Natural killer cell (primary cell): ENCODE data around the gene ASPSCR1. TPM values are rescaled to one million over a fixed set of nuclear protein-coding genes. Genes with fewer than 3 reads are reported as not detected.

Experiments used
- ATAC-seq, 3 donors: fragments of 150-1000 bp in 2 of 3; fragments of 200-7000 bp in 1 of 3; cut with Tn5 transposase; 1 replicate in 1 of 3; 2 replicates in 2 of 3; pipeline ENCODE4 v1.10.0; 2021; ENCODE audit warnings: mild to moderate bottlenecking in 2 of 3, moderate library complexity in 2 of 3
- DNase-seq, 2 donors: peaks; one replicate each; pipeline versions ENCODE4 v3.0.0 to v3.0.0-alpha.2; 2013 to 2021; ENCODE audit warnings: mixed read lengths in 1 of 2
- H3K27ac ChIP-seq: one replicate; pipeline ENCODE4 v1.5.1; 2013; ENCODE audit warnings: mild to moderate bottlenecking, low read length
- H3K27me3 ChIP-seq: one replicate; pipeline ENCODE4 v1.6.1; 2013; ENCODE audit warnings: low read length; ENCODE audit not compliant: control insufficient read depth, insufficient read depth
- H3K36me3 ChIP-seq: one replicate; pipeline ENCODE4 v1.6.1; 2013; ENCODE audit warnings: low read length; ENCODE audit not compliant: control insufficient read depth, insufficient read depth
- H3K4me1 ChIP-seq: one replicate; pipeline ENCODE4 v1.6.1; 2013; ENCODE audit warnings: low read length; ENCODE audit not compliant: control insufficient read depth, insufficient read depth
- H3K4me3 ChIP-seq: one replicate; pipeline ENCODE4 v1.5.1; 2013; ENCODE audit warnings: low read length
- H3K9me3 ChIP-seq: one replicate; pipeline ENCODE4 v1.6.1; 2013; ENCODE audit warnings: low read length; ENCODE audit not compliant: control insufficient read depth, insufficient read depth
- H3K27ac Mint-ChIP-seq, 2 donors: one replicate each; pipeline ENCODE4 v1.8.0; 2022; ENCODE audit warnings: mild to moderate bottlenecking in 2 of 2, mixed read lengths in 2 of 2, moderate library complexity in 1 of 2
- H3K27me3 Mint-ChIP-seq, 2 donors: one replicate each; pipeline ENCODE4 v1.8.0; 2022; ENCODE audit warnings: low read depth in 2 of 2, mixed read lengths in 2 of 2
- H3K36me3 Mint-ChIP-seq: one replicate; pipeline ENCODE4 v1.8.0; 2022; ENCODE audit warnings: mixed read lengths
- H3K4me1 Mint-ChIP-seq, 2 donors: one replicate each; pipeline ENCODE4 v1.8.0; 2022; ENCODE audit warnings: mixed read lengths in 2 of 2
- H3K4me3 Mint-ChIP-seq: one replicate; pipeline ENCODE4 v1.8.0; 2022; ENCODE audit warnings: mild to moderate bottlenecking, moderate library complexity, mixed read lengths
- H3K9me3 Mint-ChIP-seq, 2 donors: one replicate each; pipeline ENCODE4 v1.8.0; 2022; ENCODE audit warnings: mixed read lengths in 2 of 2
- WGBS: methylation state at CpG from one replicate; pipeline ENCODE4 v1.1.7; 2013; ENCODE audit warnings: missing lambda C conversion rate; ENCODE audit not compliant: insufficient coverage; 5-methylcytosine and 5-hydroxymethylcytosine counted together
- intact Hi-C: fragments of 100-400 bp; cut with micrococcal nuclease; formaldehyde crosslinking; loops from one replicate; pipeline ENCODE4 v1.14.2; 2022
- total RNA-seq, 4 donors: library from RNA; stranded (reverse); fragments of 120-200 nt in 1 of 4; gene quantifications; one replicate each; pipeline versions ENCODE4 v1.2.3 to v1.2.4, GENCODE V29; 2013 to 2022
- TF ChIP-seq, protein P1 (sequence below): fragments of 200-600 bp; IDR thresholded peaks from one replicate; pipeline ENCODE4 v1.8.0; 2022; ENCODE audit warnings: antibody characterized with exemption

Gene ASPSCR1
- total RNA-seq, 3 donors from 2014 or later (not counting 1 experiment from before 2014, with no cell fraction given): 29.7 to 43.5 (median 40.8) TPM

DNA sequence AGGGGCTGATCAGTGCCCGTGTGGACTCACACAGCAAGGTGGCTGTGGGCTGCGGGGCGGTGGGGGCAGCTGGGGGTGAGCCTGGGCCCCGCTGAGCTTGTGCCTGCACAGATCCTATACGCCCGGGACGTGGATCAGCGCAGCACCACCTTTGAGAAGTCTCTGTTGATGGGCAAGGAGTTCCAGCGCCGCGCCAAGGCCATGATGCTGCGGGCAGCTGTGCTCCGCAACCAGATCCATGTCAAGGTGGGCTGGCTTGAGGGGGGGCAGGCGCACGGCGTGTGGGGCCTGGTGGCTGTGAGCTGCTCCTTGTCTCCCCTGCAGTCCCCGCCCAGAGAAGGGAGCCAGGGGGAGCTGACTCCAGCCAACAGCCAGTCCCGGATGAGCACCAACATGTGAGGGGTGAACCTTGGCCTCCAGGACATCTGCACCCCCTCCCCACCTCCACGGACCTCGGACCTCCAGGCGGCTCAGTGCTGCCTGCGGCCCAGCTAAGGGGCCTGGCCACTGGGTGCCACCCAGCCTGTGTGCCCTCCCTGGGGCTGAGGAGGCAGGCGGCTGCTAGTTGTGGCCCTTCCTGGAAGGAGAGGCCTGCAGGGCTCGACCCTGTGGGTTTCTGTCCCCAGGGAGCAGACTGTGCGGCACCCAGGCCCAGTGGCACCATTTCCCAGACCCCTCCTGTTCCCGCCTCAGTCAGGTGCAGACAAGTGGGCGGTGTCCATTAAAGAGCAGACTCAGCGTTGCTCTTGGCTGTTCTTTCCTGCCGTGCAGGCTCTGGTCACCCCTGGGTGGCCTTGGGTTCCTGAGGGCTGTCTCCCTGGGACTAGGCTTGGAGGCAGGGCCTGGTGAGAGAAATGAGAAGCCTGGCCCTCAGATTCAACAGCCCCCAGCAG is 79.5 kb downstream of the ASPSCR1 start:
- H3K27ac Mint-ChIP-seq: no peak overlapping the region
- intact Hi-C loops: no loop called here
- no peaks in the 10 kb centered on the region for H3K9me3 ChIP-seq
- peaks cover 20% of the 10 kb centered on the region for H3K4me1 ChIP-seq
- H3K36me3 Mint-ChIP-seq: no peaks in the 10 kb centered on the region
- WGBS: 93% methylated on average over 29 of the region's 29 CpGs
- ATAC-seq (no peak), DNase-seq (no peak)
- no peaks in the 10 kb centered on the region for H3K27me3 ChIP-seq
- H3K36me3 ChIP-seq: peaks cover 55% of the 10 kb centered on the region
- H3K4me3 Mint-ChIP-seq: no peak overlapping the region
- peaks cover 0 to 13% of the 10 kb centered on the region in 2 donors for H3K4me1 Mint-ChIP-seq
- no peak overlapping the region for H3K4me3 ChIP-seq
- no peaks in the 10 kb centered on the region for H3K9me3 Mint-ChIP-seq
- no peak overlapping the region for H3K27ac ChIP-seq
- no peaks in the 10 kb centered on the region for H3K27me3 Mint-ChIP-seq
- TF ChIP-seq, protein P1, sequence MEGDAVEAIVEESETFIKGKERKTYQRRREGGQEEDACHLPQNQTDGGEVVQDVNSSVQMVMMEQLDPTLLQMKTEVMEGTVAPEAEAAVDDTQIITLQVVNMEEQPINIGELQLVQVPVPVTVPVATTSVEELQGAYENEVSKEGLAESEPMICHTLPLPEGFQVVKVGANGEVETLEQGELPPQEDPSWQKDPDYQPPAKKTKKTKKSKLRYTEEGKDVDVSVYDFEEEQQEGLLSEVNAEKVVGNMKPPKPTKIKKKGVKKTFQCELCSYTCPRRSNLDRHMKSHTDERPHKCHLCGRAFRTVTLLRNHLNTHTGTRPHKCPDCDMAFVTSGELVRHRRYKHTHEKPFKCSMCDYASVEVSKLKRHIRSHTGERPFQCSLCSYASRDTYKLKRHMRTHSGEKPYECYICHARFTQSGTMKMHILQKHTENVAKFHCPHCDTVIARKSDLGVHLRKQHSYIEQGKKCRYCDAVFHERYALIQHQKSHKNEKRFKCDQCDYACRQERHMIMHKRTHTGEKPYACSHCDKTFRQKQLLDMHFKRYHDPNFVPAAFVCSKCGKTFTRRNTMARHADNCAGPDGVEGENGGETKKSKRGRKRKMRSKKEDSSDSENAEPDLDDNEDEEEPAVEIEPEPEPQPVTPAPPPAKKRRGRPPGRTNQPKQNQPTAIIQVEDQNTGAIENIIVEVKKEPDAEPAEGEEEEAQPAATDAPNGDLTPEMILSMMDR: no peak

DNA sequence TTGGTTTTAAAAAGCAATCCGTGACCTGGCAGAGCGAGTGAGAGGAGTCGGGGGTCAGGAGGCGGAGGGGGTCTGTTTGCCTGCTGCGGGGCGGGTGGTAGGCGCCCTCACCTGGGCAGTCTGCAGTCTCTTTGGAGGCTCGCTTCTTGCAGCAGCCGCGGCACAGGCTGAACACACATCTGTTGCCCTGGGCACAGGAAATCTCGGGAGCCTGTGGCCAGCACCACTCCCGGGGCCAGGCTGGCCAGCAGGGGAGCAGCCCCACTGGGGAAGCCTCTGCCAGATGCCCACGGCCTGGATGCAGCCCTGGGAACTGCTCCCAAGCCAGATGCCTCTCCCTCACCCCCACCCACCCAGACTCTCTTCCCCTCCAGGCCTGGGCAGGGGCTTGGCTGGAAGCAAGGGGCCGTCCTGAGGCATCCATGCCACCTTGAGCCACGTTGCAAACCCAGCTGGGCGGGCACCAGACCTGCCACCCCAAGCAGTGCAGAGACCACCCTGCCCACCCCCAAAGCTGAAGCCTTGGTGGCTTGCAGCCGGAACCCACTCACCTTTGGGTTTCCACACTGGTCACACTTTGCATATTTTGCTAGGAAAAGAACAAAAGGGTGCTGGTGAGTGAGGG is 80.9 kb downstream of the ASPSCR1 start:
- no peaks in the 10 kb centered on the region for H3K9me3 Mint-ChIP-seq

DNA sequence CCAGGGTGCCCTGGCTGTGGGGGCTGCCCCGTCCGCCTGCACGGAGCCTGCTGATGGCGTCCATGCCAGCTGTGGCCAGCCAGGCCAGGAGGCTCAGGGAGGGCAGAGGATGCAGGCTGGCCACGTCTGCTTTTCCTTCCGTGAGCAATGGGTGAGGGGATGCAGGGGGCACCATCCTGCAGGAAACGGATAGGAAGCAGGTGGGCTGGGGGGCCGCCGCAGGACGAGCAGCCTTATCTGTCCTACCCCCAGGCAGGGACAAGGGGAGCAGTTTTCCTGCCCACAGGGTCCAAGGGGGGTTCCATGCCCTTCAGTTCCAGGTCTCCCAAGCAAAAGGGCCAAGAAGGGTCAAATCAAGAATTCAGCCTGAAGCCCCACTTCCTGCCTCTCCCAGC is 81.4 kb downstream of the ASPSCR1 start:
- ATAC-seq: no peak
- 91% methylated on average over 10 of the region's 10 CpGs for WGBS
- Histone ChIP-seq H3K27me3 (no peaks in the 10 kb centered on the region), H3K4me1 (peaks cover 8% of the 10 kb centered on the region), H3K27ac (no peak overlapping the region), H3K36me3 (peaks cover 55% of the 10 kb centered on the region), H3K9me3 (no peaks in the 10 kb centered on the region), H3K4me3 (no peak overlapping the region)
- TF ChIP-seq, protein P1: no peak
- no peaks in the 10 kb centered on the region for H3K36me3 Mint-ChIP-seq
- H3K27ac Mint-ChIP-seq: no peak overlapping the region
- no peaks in the 10 kb centered on the region for H3K9me3 Mint-ChIP-seq
- H3K4me1 Mint-ChIP-seq: peaks cover 0 to 13% of the 10 kb centered on the region in 2 donors
- no peak overlapping the region for H3K4me3 Mint-ChIP-seq
- DNase-seq: no peak
- no peaks in the 10 kb centered on the region for H3K27me3 Mint-ChIP-seq
- intact Hi-C loops: no loop called here

More for the DNA sequence above, 80.9 kb downstream of the ASPSCR1 start:
- Mint-ChIP-seq H3K4me1 (peaks cover 0 to 13% of the 10 kb centered on the region in 2 donors), H3K4me3 (no peak overlapping the region), H3K27me3 (no peaks in the 10 kb centered on the region), H3K27ac (no peak overlapping the region), H3K36me3 (no peaks in the 10 kb centered on the region)
- H3K27ac ChIP-seq: no peak overlapping the region
- ATAC-seq (no peak), DNase-seq (no peak)
- no peaks in the 10 kb centered on the region for H3K27me3 ChIP-seq
- no peak overlapping the region for H3K4me3 ChIP-seq
- peaks cover 8% of the 10 kb centered on the region for H3K4me1 ChIP-seq
- 89% methylated on average over 17 of the region's 17 CpGs for WGBS
- TF ChIP-seq, protein P1: no peak
- H3K36me3 ChIP-seq: peaks cover 57% of the 10 kb centered on the region
- no peaks in the 10 kb centered on the region for H3K9me3 ChIP-seq
- intact Hi-C loops: no loop called here
